Liver (tissue), 9 donors: ENCODE data around the gene PYGB. TPM values are rescaled to one million over a fixed set of nuclear protein-coding genes. Genes with fewer than 3 reads are reported as not detected.

Experiments
- DNase-seq: peaks from one replicate; pipeline ENCODE4 v3.0.0-alpha.2; 2017; ENCODE audit warnings: low spot score
- H3K27ac ChIP-seq, 2 donors: one replicate each; pipeline ENCODE4 v1.7.0; 2013; ENCODE audit warnings: inconsistent platforms in 2 of 2, low read length in 2 of 2, control low read depth in 1 of 2, low read depth in 1 of 2, mild to moderate bottlenecking in 1 of 2
- H3K27me3 ChIP-seq, 4 donors: one replicate each; pipeline versions ENCODE4 v1.6.1 to v1.7.0; 2013; ENCODE audit warnings: low read length in 3 of 4, inconsistent platforms in 1 of 4, mild to moderate bottlenecking in 1 of 4, moderate library complexity in 1 of 4; ENCODE audit not compliant: control insufficient read depth in 4 of 4, insufficient read depth in 4 of 4
- H3K36me3 ChIP-seq, 4 donors: one replicate each; pipeline versions ENCODE4 v1.6.1 to v1.7.0; 2013; ENCODE audit warnings: low read length in 3 of 4, mild to moderate bottlenecking in 3 of 4, low read depth in 1 of 4, moderate library complexity in 1 of 4; ENCODE audit not compliant: control insufficient read depth in 4 of 4, insufficient read depth in 3 of 4
- H3K4me1 ChIP-seq, 4 donors: one replicate each; pipeline versions ENCODE4 v1.6.1 to v1.7.0; 2013; ENCODE audit warnings: low read length in 3 of 4, mild to moderate bottlenecking in 3 of 4, moderate library complexity in 1 of 4; ENCODE audit not compliant: control insufficient read depth in 4 of 4, insufficient read depth in 4 of 4
- H3K4me3 ChIP-seq, 3 donors: one replicate each; pipeline versions ENCODE4 v1.6.1 to v1.7.0; 2013; ENCODE audit warnings: low read length in 3 of 3, control low read depth in 1 of 3, low read depth in 1 of 3, mild to moderate bottlenecking in 1 of 3
- H3K9ac ChIP-seq, 2 donors: one replicate each; pipeline ENCODE4 v1.7.0; 2013; ENCODE audit warnings: low read length in 2 of 2, mild to moderate bottlenecking in 2 of 2, moderate library complexity in 2 of 2, control low read depth in 1 of 2, low read depth in 1 of 2
- H3K9me3 ChIP-seq, 4 donors: one replicate each; pipeline versions ENCODE4 v1.6.1 to v1.7.0; 2013; ENCODE audit warnings: low read length in 3 of 4; ENCODE audit not compliant: control insufficient read depth in 4 of 4
- EGR1 ChIP-seq, 2 donors: IDR thresholded peaks; 2 replicates each; pipeline ENCODE4 v1.6.1; 2016 to 2018; ENCODE audit warnings: antibody characterized with exemption in 2 of 2, low read depth in 2 of 2
- FOXA1 ChIP-seq: IDR thresholded peaks from 2 replicates; pipeline ENCODE4 v1.6.1; 2016; ENCODE audit warnings: antibody characterized with exemption
- FOXA2 ChIP-seq: IDR thresholded peaks from 2 replicates; pipeline ENCODE4 v1.6.1; 2016; ENCODE audit warnings: antibody characterized with exemption
- GABPA ChIP-seq, 2 donors: IDR thresholded peaks in 1 of 2; conservative IDR thresholded peaks in 1 of 2; 2 replicates each; pipeline ENCODE4 v1.6.1; 2016; ENCODE audit warnings: antibody characterized with exemption in 2 of 2, mild to moderate bottlenecking in 1 of 2, moderate library complexity in 1 of 2
- HNF4A ChIP-seq, 2 donors: conservative IDR thresholded peaks; 2 replicates each; pipeline ENCODE4 v1.6.1; 2016; ENCODE audit warnings: antibody characterized with exemption in 2 of 2, mild to moderate bottlenecking in 2 of 2
- HNF4G ChIP-seq: IDR thresholded peaks from 2 replicates; pipeline ENCODE4 v1.6.1; 2016; ENCODE audit warnings: antibody characterized with exemption
- JUND ChIP-seq, 2 donors: IDR thresholded peaks; 2 replicates each; pipeline ENCODE4 v1.6.1; 2016; ENCODE audit warnings: antibody characterized with exemption in 2 of 2
- MAX ChIP-seq: IDR thresholded peaks from 2 replicates; pipeline ENCODE4 v1.6.1; 2016; ENCODE audit warnings: antibody characterized with exemption
- NR2F2 ChIP-seq: IDR thresholded peaks from 2 replicates; pipeline ENCODE4 v1.6.1; 2016; ENCODE audit warnings: antibody characterized with exemption
- RAD21 ChIP-seq, 2 donors: IDR thresholded peaks; 2 replicates each; pipeline ENCODE4 v1.6.1; 2016; ENCODE audit warnings: antibody characterized with exemption in 2 of 2, mild to moderate bottlenecking in 2 of 2
- REST ChIP-seq: IDR thresholded peaks from 2 replicates; pipeline ENCODE4 v1.6.1; 2016; ENCODE audit warnings: antibody characterized with exemption, mild to moderate bottlenecking
- RXRA ChIP-seq, 2 donors: IDR thresholded peaks; 2 replicates each; pipeline ENCODE4 v1.6.1; 2017 to 2018; ENCODE audit warnings: antibody characterized with exemption in 2 of 2, mild to moderate bottlenecking in 1 of 2
- SP1 ChIP-seq: IDR thresholded peaks from 2 replicates; pipeline ENCODE4 v1.6.1; 2018; ENCODE audit warnings: antibody characterized with exemption, mild to moderate bottlenecking
- TAF1 ChIP-seq: conservative IDR thresholded peaks from 2 replicates; pipeline ENCODE4 v1.6.1; 2016; ENCODE audit warnings: antibody characterized with exemption, mild to moderate bottlenecking
- YY1 ChIP-seq: IDR thresholded peaks from 2 replicates; pipeline ENCODE4 v1.6.1; 2016; ENCODE audit warnings: antibody characterized with exemption, mild to moderate bottlenecking
- WGBS: extraction: QIAGEN DNeasy Blood & Tissue Kit; methylation state at CpG from one replicate; pipeline ENCODE4 v1.1.7; 2013; 5-methylcytosine and 5-hydroxymethylcytosine counted together
- polyA plus RNA-seq, 2 donors: library from polyadenylated mRNA; stranded (reverse) in 1 of 2; unstranded in 1 of 2; fragments of 200-250 nt in 1 of 2; fragments of >200 nt in 1 of 2; fragmentation: Nextera tagmentation in 1 of 2; extraction: Ambion mirVana in 1 of 2; gene quantifications; one replicate each; pipeline versions ENCODE4 v1.2.1 to v1.2.3, GENCODE V29; 2013 to 2015
- total RNA-seq, 2 donors: library from RNA; depleted of rRNA; stranded (reverse); fragments of >200 nt; gene quantifications; one replicate each; pipeline ENCODE4 v1.2.3, GENCODE V29; 2014
- TF ChIP-seq, protein P1 (sequence below): fragments of 150-350 bp; IDR thresholded peaks from 2 replicates; pipeline ENCODE4 v1.5.1; 2017; ENCODE audit warnings: improper control_type of control experiment, low read depth, low read length; ENCODE audit not compliant: missing input control
- TF ChIP-seq, protein P2 (sequence below): IDR thresholded peaks from 2 replicates; pipeline ENCODE4 v1.6.1; 2016; ENCODE audit warnings: antibody characterized with exemption
- TF ChIP-seq, protein P3 (sequence below): IDR thresholded peaks from 2 replicates; pipeline ENCODE4 v1.6.1; 2016; ENCODE audit warnings: antibody characterized with exemption
- donor health status: healthy.
- donor health status: healthy.
- donor health status: healthy.
- donor health status: healthy.
- donor health status: healthy.

Gene PYGB
- total and polyA plus RNA-seq, 4 donors, result 3.6 to 11.7 (median 9.8) TPM

DNA sequence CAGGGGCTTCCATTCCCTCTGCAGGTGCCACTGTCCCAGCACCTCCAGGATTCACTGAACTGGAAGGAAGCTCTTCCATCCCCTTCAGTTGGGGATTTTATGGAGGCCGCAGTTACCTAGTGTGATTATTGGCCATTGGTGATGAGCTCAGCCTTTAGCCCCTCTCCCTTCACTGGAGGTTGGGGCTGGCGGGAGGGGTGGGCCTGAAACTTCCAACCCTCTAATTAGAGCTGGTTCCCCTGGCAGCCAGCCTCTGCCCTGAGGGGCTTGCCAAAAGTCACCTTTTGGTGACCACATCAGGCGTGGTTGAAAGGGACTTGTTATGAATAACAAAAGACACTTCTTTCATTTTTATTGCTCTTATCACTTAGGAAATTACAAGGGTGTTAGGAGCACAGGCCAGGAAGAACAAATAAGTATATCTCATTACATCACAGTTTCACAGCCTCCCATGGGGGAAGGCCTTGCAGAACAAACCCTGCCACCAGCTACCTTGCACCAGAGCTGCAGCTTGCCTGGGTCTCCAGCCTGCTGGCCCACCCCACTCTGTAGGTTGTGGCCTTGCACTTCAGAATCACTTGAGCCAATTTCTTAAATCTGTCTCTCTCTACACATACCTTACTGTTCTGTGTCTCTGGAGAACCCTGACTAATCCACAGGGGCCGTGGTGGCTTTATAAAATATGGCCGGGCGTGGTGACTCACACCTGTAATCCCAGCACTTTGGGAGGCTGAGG lies 5.0 kb downstream of the PYGB start:
- 87% methylated on average over 6 of the region's 6 CpGs for WGBS
- Histone ChIP-seq H3K27ac (no peak overlapping the region), H3K9me3 (no peaks in the 10 kb centered on the region), H3K27me3 (no peaks in the 10 kb centered on the region), H3K4me1 (peaks cover 2 to 31% (median 9%) of the 10 kb centered on the region in 4 donors), H3K4me3 (no peak overlapping the region), H3K9ac (no peak overlapping the region), H3K36me3 (no peaks in the 10 kb centered on the region)
- DNase-seq, result no peak
- TF ChIP-seq EGR1 (IDR thresholded peaks at IDR 0.05; ENCODE audit: low read depth in 2 of 2) (no peak), HNF4A (conservative IDR thresholded peaks at IDR 0.05) (no peak), YY1 (no peak), JUND (IDR thresholded peaks at IDR 0.05) (no peak), TAF1 (no peak), SP1 (no peak), RAD21 (IDR thresholded peaks at IDR 0.05) (no peak), HNF4G (no peak), GABPA (IDR thresholded peaks at IDR 0.05 in 1 of 2, conservative IDR thresholded peaks at IDR 0.05 in 1 of 2) (no peak), NR2F2 (no peak)
- TF ChIP-seq, protein P1, sequence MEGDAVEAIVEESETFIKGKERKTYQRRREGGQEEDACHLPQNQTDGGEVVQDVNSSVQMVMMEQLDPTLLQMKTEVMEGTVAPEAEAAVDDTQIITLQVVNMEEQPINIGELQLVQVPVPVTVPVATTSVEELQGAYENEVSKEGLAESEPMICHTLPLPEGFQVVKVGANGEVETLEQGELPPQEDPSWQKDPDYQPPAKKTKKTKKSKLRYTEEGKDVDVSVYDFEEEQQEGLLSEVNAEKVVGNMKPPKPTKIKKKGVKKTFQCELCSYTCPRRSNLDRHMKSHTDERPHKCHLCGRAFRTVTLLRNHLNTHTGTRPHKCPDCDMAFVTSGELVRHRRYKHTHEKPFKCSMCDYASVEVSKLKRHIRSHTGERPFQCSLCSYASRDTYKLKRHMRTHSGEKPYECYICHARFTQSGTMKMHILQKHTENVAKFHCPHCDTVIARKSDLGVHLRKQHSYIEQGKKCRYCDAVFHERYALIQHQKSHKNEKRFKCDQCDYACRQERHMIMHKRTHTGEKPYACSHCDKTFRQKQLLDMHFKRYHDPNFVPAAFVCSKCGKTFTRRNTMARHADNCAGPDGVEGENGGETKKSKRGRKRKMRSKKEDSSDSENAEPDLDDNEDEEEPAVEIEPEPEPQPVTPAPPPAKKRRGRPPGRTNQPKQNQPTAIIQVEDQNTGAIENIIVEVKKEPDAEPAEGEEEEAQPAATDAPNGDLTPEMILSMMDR, result no peak

DNA sequence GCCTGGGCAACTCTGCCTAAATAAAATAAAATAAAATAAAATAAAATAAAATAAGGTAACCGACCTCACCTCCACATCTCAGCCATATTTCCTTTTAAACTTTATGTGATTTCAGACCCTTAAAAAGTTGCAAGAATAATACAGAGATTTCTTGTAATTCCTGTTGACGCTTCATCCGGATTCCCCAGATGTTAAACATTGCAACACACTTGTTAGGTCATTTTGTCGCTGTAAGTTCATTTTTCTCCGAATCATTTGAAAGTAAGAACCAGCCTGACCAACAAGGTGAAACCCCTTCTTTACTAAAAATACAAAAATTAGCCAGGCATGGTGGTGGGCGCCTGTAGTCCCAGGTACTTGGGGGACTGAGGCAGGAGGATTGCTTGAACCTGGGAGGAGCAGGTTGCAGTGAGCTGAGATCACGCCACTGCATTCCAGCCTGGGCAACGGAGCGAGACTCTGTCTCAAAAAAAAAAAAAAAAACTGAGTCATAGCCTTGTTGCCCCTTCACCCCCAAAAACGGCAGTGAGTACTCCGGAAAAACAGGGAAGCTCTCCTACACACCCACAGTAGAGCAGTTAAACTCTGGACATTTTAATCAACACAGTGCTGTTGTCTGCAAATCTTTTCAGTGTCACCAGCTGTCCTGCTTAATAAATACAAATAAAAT lies 5.9 kb downstream of the PYGB start:
- no peaks in the 10 kb centered on the region for H3K36me3 ChIP-seq
- H3K9ac ChIP-seq, result no peak overlapping the region
- peaks cover 2 to 23% (median 5%) of the 10 kb centered on the region in 4 donors for H3K4me1 ChIP-seq
- H3K4me3 ChIP-seq, result no peak overlapping the region
- H3K27me3 ChIP-seq, result no peaks in the 10 kb centered on the region
- H3K27ac ChIP-seq, result no peak overlapping the region
- 77% methylated on average over 11 of the region's 11 CpGs for WGBS
- DNase-seq, result no peak
- H3K9me3 ChIP-seq, result no peaks in the 10 kb centered on the region
- no peak for TF ChIP-seq EGR1 (IDR thresholded peaks at IDR 0.05; ENCODE audit: low read depth in 2 of 2)
- TF ChIP-seq TAF1, result no peak
- no peak for TF ChIP-seq JUND (IDR thresholded peaks at IDR 0.05)
- TF ChIP-seq GABPA (IDR thresholded peaks at IDR 0.05 in 1 of 2, conservative IDR thresholded peaks at IDR 0.05 in 1 of 2), result no peak
- no peak for TF ChIP-seq RAD21 (IDR thresholded peaks at IDR 0.05)
- TF ChIP-seq REST, result no peak
- TF ChIP-seq, protein P2, sequence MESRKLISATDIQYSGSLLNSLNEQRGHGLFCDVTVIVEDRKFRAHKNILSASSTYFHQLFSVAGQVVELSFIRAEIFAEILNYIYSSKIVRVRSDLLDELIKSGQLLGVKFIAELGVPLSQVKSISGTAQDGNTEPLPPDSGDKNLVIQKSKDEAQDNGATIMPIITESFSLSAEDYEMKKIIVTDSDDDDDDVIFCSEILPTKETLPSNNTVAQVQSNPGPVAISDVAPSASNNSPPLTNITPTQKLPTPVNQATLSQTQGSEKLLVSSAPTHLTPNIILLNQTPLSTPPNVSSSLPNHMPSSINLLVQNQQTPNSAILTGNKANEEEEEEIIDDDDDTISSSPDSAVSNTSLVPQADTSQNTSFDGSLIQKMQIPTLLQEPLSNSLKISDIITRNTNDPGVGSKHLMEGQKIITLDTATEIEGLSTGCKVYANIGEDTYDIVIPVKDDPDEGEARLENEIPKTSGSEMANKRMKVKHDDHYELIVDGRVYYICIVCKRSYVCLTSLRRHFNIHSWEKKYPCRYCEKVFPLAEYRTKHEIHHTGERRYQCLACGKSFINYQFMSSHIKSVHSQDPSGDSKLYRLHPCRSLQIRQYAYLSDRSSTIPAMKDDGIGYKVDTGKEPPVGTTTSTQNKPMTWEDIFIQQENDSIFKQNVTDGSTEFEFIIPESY, result no peak
- TF ChIP-seq, protein P3, sequence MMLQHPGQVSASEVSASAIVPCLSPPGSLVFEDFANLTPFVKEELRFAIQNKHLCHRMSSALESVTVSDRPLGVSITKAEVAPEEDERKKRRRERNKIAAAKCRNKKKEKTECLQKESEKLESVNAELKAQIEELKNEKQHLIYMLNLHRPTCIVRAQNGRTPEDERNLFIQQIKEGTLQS, result no peak
- no peak for TF ChIP-seq SP1
- no peak for TF ChIP-seq NR2F2
- TF ChIP-seq HNF4A (conservative IDR thresholded peaks at IDR 0.05), result no peak
- TF ChIP-seq YY1, result no peak
- TF ChIP-seq, protein P1, result no peak
- no peak for TF ChIP-seq FOXA1
- no peak for TF ChIP-seq FOXA2
- TF ChIP-seq HNF4G, result no peak
- TF ChIP-seq MAX, result no peak
- no peak for TF ChIP-seq RXRA (IDR thresholded peaks at IDR 0.05)
